AG09309 (cell line): Measurements from ENCODE around the gene PHYHD1.
"Not testable (repeated sequence)": the region's sequence is repeated elsewhere in the genome, so short reads cannot be mapped to it uniquely, and the experiment has no call there.

ENCODE experiments used
- DNase-seq: peaks from one replicate; pipeline ENCODE4 v3.0.0-alpha.2; 2010; ENCODE audit warnings: low read depth
- H3K4me3 ChIP-seq: 2 replicates; pipeline ENCODE4 v1.5.1; 2011; ENCODE audit warnings: mild to moderate bottlenecking, low read depth, low read length, moderate library complexity; ENCODE audit not compliant: control insufficient read depth
- CTCF ChIP-seq: IDR thresholded peaks from 2 replicates; pipeline ENCODE4 v1.5.1; 2011; ENCODE audit warnings: mild to moderate bottlenecking, low read depth, low read length, inconsistent platforms; ENCODE audit not compliant: insufficient read depth, control insufficient read depth; ENCODE audit errors: missing control alignments

PHYHD1 gene

GRCh38 chr9:128936171-128936865 lies 15.5 kb downstream of the PHYHD1 start:
- no peak overlapping the region for H3K4me3 ChIP-seq
- no peak for TF ChIP-seq CTCF
- no peak for DNase-seq

GRCh38 chr9:128937310-128938165 lies 16.8 kb downstream of the PHYHD1 start:
- no peak overlapping the region for H3K4me3 ChIP-seq
- no peak for DNase-seq
- TF ChIP-seq CTCF, result no peak

GRCh38 chr9:128940271-128940921 lies 19.6 kb downstream of the PHYHD1 start:
- DNase-seq, result no peak
- no peak for TF ChIP-seq CTCF
- H3K4me3 ChIP-seq, result no peak overlapping the region

- no peak for DNase-seq
- no peak for TF ChIP-seq CTCF
- H3K4me3 ChIP-seq, result no peak overlapping the region
Observed at GRCh38 chr9:128940946-128941755, 20.4 kb downstream of the PHYHD1 start.

GRCh38 chr9:128943832-128944620 lies 23.2 kb downstream of the PHYHD1 start:
- TF ChIP-seq CTCF, result no peak
- DNase-seq, result no peak

GRCh38 chr9:128944966-128945365 lies 24.2 kb downstream of the PHYHD1 start:
- DNase-seq, H3K4me3 ChIP-seq: not testable (repeated sequence)

More at GRCh38 chr9:128943832-128944620, 23.2 kb downstream of the PHYHD1 start:
- no peak overlapping the region for H3K4me3 ChIP-seq
